ENCODE measurements around the gene S100A2.

S100A2 gene

DNA sequence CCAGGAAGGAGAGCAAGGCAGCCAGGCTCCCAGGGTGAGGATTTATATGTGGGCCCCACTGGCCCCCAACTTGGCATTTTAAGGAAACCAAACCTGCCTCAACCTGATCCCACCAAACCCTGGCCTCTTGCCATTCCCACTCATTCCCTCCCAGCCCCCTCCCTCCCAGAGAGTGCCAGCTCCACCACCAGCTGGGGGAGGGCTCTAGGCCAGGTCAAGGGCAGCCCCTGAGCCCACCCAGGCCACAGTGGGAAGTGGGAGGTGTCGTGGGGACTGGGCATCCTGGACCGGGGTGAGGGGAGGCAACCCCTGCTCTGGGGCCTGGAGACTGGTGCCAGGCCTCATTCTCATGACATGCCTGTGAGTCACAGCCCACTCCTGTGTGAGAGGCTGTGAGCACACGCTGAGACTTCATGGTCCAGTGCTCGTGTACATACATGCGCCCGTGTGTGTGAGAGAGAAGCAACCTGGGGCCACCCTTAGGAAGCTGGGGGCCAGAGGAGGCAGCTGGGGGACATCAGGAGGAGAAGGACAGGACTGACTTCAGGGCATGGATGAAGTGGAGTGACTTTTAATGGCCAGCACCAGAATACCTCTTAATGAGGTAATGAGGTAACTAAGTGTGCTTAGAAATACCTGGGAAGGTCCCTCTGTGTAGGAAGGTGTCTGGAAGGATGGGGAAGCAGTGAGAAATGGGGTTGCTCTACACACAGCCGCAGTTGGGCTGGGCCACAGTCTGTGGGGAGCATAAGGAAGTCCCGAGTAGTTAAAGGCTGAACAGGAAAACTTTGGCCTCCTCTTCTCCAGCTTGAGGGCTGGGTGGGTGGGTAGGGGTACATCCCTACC is at the start of gene S100A2:
TSS of gene S100A2 (minus strand) at position 316 of the 846 bp plus-strand sequence. CDS start 1,967 bp downstream, outside the sequence.
- DNase-seq, result peak; percentile 55

DNA sequence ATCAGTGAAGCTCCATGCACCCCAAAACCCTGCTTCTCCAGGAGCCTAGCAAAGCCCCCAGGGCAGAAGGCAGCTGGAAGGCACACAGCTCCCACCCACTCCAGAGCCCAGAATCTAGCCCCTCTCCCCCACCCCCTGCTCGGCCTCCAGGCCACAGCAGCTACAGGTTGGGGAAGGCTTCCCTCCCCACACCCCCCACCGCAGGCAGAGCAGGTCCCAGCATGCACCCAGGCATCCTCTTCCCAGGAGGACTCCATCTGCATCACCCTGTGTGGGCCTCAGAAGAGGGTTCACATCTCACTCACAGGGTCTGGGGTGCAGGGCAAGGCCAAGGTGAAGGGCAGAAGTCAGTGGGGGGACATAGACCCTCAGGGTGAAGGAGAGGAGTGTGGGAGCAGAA is 49.8 kb upstream of the S100A2 start:
- no peak for DNase-seq

DNA sequence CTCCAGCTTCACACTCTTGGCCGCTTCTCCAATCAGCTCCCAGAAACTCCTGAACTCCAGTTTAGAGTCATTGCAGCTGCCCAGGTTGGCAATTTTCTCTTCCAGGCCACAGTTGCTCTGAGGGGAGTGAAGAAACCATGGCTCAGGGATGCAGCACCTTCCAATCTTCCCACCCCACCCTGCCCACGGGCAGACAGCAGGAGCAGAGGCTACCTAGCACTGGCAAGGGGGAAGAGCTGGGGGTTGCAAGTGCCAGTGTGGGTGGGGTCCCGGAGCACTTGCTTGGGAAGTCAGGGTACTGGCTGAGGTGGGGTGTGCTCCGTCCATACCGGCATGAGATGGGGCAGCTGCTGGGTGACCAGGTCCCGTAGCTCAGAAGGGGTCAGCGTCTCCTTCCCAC is 49.3 kb upstream of the S100A2 start:
- no peak for DNase-seq

DNA sequence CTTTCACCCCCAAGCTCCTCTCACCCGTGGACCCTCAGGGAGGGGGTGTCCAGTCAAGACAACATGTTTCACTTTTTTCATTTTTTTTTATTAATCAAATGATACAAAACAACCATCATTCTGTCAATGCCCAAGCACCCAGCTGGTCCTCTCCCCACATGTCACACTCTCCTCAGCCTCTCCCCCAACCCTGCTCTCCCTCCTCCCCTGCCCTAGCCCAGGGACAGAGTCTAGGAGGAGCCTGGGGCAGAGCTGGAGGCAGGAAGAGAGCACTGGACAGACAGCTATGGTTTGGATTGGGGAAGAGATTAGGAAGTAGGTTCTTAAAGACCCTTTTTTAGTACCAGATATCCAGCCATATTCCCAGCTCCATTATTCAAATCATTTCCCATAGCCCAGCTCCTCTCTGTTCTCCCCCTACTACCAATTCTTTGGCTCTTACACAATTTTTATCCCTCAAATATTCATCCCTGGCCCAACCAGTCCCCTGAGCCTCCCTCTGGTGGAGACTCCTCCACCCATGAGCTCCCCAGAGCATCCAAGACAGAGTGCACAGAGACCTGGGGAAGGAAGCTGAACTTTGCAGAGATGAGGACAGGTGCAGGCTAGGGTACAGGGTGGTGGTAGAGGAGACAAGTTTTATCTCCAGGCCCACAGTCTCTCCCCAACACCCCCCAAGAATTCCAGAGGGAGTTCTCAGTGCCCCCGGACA is 48.7 kb upstream of the S100A2 start:
- DNase-seq, result no peak

DNA sequence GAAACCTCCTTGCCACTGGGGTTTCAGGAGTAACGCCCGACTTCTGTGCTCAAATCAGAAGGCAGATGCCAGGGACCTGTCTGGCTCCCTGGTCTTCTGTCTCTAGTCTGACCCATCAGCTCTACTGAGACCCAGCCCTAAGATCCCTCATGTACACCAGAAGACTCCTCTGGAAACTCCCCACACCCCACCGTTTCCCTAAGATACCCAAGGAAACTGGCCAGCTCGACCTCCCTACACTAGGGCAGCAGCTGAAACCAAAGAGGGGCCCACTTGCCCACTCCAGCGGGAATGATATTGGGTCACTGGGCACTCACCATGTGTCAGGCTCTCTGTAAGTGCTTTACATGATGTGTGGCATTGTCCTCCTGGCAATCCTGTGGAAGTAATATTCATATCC is 47.8 kb upstream of the S100A2 start:
- DNase-seq, result no peak

DNA sequence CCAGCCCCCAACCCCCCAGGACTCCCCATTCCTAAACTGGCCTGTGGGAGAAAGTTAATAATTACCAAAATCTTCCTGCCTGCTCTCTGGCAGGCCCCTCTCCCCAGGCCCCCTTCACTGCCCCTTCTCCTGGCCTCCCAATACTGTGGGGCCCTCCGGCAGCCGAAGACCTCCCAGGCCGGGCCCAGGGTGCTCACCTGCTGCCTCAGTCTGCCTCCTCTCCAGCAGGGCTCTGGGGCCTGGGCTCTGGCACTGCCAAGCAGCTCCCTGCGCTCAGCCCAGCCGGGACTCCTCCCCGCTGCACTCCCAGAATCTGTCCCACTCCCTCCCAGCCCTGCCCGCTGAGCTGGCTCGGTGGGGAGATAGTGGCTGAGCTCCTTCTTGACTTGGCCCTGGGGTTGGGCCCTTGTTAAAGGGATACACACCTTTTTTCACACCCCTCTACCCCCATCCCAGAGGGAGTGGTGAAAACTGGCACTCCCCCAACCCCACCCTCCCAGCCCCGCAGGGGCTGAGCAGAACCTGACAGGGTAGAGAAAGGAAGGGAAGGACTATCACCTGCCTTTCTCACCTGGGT is 47.2 kb upstream of the S100A2 start, which contains the start of gene S100A16:
TSS of gene S100A16 (minus strand) at position 383 of the 577 bp plus-strand sequence. CDS start 4,986 bp downstream, outside the sequence.
- DNase-seq, result peak; percentile 76

DNA sequence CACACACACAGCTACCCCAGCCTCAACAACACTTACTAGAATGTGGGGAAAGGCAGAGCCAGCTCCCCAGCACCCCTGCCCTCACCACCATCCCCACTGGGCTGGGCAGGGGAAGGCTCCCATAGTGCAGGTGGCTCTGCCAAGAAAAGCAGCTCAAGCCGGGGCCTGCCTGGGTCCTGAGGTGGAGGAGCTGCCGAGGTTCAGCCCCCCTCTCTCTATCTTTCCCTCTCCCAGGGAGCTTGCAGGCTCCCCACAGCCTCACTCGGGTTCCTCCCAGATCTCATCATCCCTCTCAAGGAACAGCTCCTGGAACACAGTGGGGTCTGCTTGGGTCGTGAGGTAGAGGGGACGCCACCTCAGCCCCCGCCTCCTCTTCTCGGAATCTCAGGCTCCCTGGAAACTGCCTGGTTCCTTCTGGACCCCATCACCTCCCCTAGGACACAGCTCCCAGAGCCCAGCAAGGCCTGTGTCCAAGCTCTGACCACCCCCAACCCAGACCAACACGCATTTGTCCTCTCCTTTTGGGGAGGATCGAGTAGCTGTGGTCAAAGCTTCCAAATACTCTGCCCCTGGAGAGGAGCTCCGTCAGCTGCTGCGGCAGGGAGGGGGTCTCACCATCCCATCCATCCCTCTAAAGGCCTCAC is 46.6 kb upstream of the S100A2 start:
- no peak for DNase-seq

DNA sequence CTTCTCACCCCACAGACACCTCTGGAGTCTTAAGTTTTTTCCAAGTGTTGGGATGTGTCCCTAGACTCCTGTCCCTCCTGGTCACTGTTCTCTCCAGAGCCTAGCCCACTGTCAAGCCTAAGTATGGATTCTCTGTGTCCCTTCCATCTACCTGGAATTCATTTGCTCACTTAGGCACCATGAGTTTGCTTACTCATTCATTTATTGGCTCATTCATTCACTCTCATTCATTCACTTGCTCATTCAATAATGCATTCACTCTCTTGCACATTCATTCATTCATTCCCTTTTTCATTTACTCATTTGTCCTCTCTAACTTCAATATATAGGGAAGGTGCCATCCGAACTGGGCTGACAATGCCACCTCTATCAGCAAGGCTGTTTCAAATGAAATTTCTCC is 45.7 kb upstream of the S100A2 start:
- no peak for DNase-seq

DNA sequence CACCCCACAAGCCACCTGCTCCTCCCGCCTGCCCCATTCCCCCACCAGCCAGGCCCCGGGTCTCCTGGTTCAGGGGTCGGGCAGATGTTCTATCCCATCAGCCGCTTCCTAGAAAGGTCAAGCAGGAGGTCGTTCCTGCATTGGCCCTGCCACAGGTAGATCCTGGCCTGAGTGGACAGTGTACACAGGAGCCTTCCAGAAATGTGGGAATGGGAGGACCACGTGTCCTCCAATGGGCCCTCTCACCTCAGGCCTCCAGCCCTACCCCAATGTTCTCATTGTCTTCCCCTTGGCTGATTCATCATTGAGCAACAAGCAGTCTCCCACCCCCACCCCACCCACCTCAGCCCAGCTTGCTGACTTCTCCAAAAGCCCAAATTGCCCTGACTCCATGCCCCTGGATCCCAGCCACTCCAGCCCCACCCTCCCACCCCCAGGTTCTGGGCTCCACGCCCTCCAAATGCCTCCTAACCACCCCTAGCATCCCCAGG is 45.2 kb upstream of the S100A2 start:
- no peak for DNase-seq

DNA sequence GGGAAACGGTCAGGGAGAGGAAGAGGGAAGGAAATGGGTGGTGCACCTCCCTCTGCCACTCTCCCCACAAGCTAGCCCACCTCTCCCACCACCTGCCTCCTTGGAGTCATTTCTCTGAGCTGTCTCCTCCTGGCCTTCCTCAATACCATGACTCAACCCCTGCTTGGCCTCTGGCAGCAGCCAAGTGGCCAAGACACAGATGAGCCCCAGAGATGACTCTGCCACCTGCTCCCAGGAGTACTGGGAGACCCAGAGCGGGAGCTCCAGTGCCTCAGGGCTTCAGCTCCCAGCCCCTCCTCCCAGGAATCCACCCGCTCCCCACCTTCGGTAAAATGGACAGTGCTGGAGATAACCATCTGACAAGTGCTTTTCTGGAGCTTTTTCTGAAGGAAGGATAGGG is 44.7 kb upstream of the S100A2 start:
- DNase-seq, result no peak

DNA sequence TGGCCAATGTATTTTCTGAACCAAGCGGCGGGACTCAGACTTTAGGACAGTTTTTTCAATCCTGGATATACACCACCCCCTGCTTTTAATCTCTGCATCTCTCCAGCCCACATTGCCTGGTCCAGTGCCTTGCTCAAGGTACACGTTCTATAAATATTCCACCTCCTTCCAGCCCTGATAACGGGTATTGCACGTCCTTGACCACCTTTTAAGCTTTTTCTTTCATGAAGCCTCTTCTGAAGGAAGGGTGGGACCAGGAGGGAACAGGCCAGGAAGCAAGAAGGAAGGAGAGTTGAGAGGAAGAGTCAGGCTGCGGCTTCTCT is 43.9 kb upstream of the S100A2 start:
- no peak for DNase-seq

DNA sequence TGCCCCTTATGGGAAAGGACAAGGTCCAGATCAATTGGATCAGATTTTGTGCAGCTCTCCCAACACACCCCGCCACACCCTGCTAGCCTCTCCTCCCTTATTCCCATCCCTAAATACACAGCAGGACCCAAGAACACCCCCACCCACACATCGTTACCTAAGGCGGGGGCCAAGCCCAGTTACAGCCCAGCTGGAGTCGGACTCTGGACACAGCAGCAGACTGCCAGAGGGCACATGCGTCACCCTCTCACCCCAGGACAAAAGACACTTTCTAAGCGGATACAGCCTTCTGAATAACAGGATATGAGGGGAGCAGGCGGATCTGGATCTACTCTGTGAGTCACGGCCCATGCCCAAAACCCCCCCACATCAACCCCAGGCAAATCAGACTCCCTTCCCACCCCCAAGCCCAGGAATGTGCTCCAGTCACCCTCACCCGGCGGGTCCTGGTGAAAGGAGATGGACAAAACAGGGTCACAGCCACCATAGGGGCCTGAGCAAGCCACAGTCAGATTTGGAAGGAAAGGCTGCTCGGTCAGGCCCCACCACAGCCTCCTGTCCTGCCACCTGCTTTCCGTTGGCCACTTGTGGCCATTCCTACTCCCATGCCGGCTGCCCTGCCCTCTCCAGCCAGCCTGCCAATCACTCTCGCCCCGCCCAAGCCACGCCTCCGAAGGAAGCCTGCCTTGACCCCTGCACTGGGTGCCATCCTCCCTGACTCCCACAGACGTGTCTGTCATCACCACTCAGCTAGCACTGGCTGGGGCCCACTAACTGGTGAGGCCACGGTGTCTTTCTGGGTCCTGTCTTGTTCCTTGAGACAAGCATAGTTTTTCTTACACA is 43.3 kb upstream of the S100A2 start:
- DNase-seq, result no peak

DNA sequence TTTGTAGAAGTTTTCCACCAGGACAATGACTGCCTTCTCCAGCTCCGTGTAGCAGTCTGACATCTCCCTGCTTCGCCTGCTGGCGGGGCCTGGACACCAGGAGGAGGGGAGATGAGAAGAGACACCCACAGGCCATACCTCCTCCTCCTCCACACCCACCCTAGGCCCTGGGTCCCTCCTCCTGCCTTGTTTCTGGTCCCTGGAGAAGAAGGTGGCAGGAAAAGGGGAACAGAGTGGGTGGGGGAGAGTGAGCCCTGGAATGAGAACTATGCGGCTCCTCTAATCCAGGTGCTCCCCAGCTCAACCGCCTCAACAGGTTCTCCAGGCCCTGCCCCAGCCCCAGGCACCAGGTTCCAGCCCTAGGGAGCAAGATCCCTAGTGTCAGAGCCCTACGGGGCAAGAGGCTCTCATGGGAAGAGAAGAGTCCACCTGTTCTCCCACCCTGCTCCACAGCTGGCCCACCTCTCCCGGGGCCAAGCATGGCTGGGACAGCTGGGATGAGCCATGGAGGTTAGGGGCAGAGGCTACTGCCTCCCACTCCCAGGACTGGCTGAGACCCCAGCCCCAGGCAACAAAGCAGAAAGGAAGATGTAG is 42.5 kb upstream of the S100A2 start:
- no peak for DNase-seq

DNA sequence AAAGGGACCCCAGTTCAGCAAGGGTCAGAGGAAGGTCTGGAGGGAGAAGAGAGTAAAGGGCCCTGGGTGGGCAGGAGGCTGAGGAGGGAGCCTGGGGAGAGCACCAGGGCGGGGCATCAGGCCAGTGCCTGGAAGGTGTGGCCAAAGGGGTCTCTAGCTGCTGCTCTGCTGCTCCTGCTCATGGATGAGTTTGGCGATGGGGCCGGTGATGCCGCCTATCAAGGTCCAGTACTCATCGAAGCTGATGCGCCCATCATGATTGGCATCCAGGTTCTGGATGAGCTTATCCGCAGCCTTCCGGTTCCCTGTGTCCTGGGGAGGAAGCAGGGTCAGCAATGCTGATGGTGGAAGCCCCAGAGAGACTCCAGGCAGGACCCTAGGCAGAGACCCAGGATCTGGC is 41.7 kb upstream of the S100A2 start:
- no peak for DNase-seq

DNA sequence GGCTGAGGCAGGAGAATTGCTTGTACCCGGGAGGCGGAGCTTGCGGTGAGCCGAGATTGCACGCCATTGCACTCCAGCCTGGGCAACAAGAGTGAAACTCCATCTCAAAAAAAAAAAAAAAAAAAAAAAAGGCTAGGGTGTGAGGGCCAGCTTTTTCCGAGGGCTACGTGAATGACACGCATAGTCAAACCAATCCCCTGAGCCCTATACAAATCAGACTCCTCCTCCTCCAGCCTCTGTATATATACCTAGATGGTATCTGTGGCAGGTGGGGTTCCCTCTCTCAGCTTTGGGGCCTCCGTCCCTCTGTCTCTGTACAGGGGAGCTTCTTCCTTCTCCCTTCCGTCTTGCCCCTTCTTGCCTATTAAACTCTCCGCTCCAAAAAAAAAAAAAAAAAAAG is 40.5 kb upstream of the S100A2 start:
- DNase-seq, result no peak

DNA sequence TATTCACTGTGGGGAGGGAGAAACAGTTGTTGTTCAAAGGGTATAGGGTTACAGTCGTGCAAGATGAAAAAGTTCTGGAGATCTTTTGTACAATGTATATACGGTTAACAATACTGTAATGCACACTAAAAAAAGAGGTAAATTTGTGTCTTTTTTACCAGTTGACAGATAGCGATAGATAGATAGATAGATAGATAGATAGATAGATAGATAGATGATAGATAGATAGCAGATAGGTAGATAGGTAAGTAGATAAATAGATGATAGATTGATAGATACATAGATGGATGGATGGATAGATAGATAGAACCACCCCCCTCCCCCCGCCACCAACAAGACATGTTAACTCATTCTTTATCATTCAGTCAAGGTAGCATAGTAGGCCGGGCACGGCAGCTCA is 37.1 kb upstream of the S100A2 start:
- no peak for DNase-seq

DNA sequence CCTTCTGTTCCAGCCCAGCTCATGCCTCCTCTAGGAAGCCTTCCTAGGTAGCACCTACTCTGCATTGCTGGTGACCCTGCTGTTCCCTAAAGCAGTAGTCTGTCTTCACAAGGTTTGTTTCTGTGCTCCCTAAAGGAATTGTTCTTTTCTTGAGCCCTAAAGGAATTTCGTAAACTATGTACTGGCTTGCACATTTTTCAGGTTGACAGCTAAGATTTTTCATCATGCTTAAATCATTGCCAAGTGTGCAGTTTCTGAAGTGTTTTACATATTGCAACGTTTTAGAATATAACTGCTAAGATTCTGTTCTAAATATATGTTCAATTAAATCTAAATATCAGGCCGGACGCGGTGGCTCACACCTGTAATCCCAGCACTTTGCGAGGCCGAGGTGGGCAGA is 34.2 kb upstream of the S100A2 start:
- no peak for DNase-seq

DNA sequence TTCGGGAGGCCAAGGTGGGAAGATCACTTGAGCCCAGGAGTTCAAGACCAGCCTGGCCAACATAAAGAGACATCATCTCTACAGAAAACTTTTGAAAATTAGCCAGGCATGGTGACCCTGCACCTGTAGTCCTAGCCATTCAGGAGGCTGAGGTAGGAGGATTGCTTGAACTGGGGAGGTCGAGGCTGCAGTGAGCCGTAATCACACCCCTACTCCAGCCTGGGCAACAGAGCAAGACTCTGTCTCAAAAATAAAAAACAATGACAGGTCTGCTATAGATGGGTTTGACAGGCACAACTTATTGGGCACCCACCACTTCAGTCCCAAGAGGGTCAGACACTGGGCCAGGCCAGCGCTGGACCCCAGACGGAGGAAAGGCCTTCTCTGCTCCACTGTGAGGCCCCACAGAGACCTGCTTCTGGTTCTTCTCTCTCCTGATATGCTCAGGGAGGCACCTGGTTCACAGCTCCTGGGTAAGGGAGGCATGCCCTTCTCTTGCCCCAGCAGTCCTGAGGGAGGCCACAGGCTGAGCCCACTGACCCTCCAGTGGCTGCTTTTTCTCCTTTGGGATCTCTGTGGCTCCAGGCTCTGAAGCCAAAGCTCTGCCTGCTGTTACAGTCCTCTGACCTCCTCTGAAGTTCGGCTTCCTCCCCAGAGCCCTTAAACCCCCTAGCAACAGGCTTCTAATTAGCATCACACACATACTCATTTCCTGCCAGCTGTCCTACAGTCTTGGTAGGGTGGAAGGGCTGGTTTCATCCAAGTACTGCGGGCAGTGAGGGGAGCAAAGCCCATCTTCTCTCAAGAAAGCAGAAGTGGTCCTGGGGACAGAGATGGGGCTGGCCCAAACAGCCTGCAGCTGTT is 32.9 kb upstream of the S100A2 start:
- DNase-seq, result peak; percentile 57

DNA sequence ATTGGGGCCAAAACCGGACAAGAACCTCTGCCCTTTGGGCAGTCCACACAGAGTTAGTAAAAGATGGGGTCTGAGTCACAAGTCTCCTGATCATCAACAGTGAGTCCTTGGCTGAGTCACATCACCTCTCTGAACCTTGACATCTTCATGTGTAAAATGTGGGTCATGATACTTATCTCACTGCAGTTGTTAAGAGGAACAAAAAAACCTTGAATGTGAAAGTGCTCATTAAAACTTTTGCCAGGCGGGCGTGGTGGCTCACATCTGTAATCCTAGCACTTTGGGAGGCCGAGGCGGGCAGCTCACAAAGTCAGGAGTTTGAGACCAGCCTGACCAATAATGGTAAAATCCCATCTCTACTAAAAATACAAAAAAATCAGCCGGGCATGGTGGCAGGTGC is 31.6 kb upstream of the S100A2 start:
- DNase-seq, result no peak

DNA sequence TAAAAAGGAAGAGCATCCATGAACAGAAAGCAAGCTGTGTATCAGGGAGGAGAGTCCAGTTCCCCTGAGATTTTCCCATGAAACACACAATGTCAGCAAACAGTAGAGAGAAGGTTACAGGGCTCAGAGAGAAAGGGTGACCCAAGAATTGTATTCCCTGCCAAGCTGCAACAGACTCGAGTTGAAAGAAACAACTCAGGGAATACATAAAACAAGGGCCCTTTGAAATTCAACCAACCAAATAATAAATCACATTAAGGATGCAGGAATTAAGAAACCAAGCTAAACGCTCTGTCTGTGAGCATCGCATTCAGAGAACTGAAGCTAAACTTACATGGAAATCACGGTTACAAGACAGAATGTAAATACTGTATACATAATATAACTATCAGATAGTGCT is 27.1 kb upstream of the S100A2 start:
- no peak for DNase-seq

DNA sequence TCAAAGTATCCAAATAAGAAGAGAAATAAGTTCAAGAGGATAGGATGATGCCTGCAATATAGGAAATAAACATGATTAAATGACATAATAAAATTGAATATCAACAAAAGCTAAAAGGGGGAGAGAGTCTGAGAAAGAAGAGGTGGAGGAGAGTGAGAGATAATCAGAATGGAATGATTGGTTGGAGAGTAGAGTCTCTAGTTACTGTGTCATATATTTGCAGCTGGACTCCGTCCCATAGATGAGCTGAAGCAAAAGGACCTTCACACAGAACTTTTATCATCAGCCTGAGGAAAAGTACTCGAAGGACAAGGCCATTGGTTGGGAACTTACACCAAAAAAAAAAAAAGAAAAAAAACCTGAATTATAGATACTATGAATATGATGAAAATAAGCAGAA is 22.8 kb upstream of the S100A2 start:
- DNase-seq, result no peak

Measured in femur (tissue), 1 donor.